Neural cell (in vitro differentiated cells): ENCODE results near the gene IQCN. TPM values are rescaled to one million over a fixed set of nuclear protein-coding genes. Genes with fewer than 3 reads are reported as not detected.
A peak's percentile ranks its signal among the peaks of the same experiment; 100 is the strongest.

Experiments used
- H2AFZ ChIP-seq: fragments of 200-600, 300-800 bp; sonication (generic), shearing (Covaris generic); 2 replicates; pipeline ENCODE4 v1.6.0; 2014; ENCODE audit warnings: low read depth, mild to moderate bottlenecking, antibody characterized with exemption, low read length, moderate library complexity
- H3F3A ChIP-seq: fragments of 200-600 bp; shearing (Covaris generic); 2 replicates; pipeline ENCODE4 v1.6.1; 2016; ENCODE audit warnings: mild to moderate bottlenecking, moderate library complexity, mixed read lengths, antibody characterized with exemption, low read length; ENCODE audit not compliant: insufficient read depth, poor library complexity, severe bottlenecking
- H3K27ac ChIP-seq: fragments of 200-600, 300-800 bp; sonication (generic), shearing (Covaris generic); 2 replicates; pipeline ENCODE4 v1.5.1; 2014; ENCODE audit warnings: mild to moderate bottlenecking, low read length, moderate library complexity
- H3K27me3 ChIP-seq: fragments of 300-800, 200-600 bp; sonication (generic), shearing (Covaris generic); 2 replicates; pipeline ENCODE4 v1.6.0; 2014; ENCODE audit warnings: mild to moderate bottlenecking, low read depth, low read length, moderate library complexity; ENCODE audit not compliant: insufficient read depth
- H3K36me3 ChIP-seq: fragments of 300-800, 200-600 bp; sonication (generic), shearing (Covaris generic); 2 replicates; pipeline ENCODE4 v1.5.1; 2014; ENCODE audit warnings: mild to moderate bottlenecking, antibody characterized with exemption, low read length, moderate library complexity; ENCODE audit not compliant: insufficient read depth
- H3K4me2 ChIP-seq: fragments of 300-800, 200-600 bp; sonication (generic), shearing (Covaris generic); 2 replicates; pipeline ENCODE4 v1.6.0; 2014; ENCODE audit warnings: mild to moderate bottlenecking, low read length
- H3K4me3 ChIP-seq: fragments of 300-800, 200-600 bp; sonication (generic), shearing (Covaris generic); 2 replicates; pipeline ENCODE4 v1.5.1; 2014; ENCODE audit warnings: mild to moderate bottlenecking, low read length, moderate library complexity
- H3K79me2 ChIP-seq: fragments of 200-600 bp; shearing (Covaris generic); replicated peaks from 2 replicates; pipeline ENCODE4 v1.6.0; 2014; ENCODE audit warnings: mild to moderate bottlenecking, low read length, moderate library complexity; ENCODE audit not compliant: insufficient read depth
- H3K9ac ChIP-seq: fragments of 300-800, 200-600 bp; sonication (generic), shearing (Covaris generic); 2 replicates; pipeline ENCODE4 v1.6.1; 2016; ENCODE audit warnings: mild to moderate bottlenecking, low read length, mixed read lengths
- H3K9me2 ChIP-seq: fragments of 200-600 bp; shearing (Covaris generic); 2 replicates; pipeline ENCODE4 v1.6.1; 2016; ENCODE audit warnings: mild to moderate bottlenecking, low read length, mixed read lengths; ENCODE audit not compliant: insufficient read depth
- H3K9me3 ChIP-seq: fragments of 200-600, 300-800 bp; sonication (generic), shearing (Covaris generic); 2 replicates; pipeline ENCODE4 v1.6.1; 2016; ENCODE audit warnings: mild to moderate bottlenecking, mixed run types, low read length, moderate library complexity, mixed read lengths
- H4K20me1 ChIP-seq: fragments of 200-600 bp; shearing (Covaris generic); 2 replicates; pipeline ENCODE4 v1.6.1; 2016; ENCODE audit warnings: mild to moderate bottlenecking, mixed run types; ENCODE audit not compliant: insufficient read depth
- EP300 ChIP-seq: fragments of 450-650 bp; conservative IDR thresholded peaks from 2 replicates; pipeline ENCODE4 v1.6.1; 2014; ENCODE audit warnings: antibody characterized with exemption, mild to moderate bottlenecking, moderate library complexity; ENCODE audit not compliant: poor library complexity, severe bottlenecking
- EZH2 ChIP-seq: fragments of 200-600, 300-800 bp; shearing (Covaris generic), sonication (generic); IDR thresholded peaks from 2 replicates; pipeline ENCODE4 v1.6.1; 2014; ENCODE audit warnings: antibody characterized with exemption, low read length, borderline replicate concordance, mild to moderate bottlenecking; ENCODE audit not compliant: insufficient read depth, poor library complexity, severe bottlenecking
- MXI1 ChIP-seq: fragments of 450-650 bp; conservative IDR thresholded peaks from 2 replicates; pipeline ENCODE4 v1.6.1; 2014; ENCODE audit warnings: antibody characterized with exemption, mild to moderate bottlenecking; ENCODE audit not compliant: poor library complexity, severe bottlenecking
- POLR2AphosphoS5 ChIP-seq: IDR thresholded peaks from 2 replicates; pipeline ENCODE4 v1.6.1; 2012
- RAD21 ChIP-seq: fragments of 450-650 bp; conservative IDR thresholded peaks from 2 replicates; pipeline ENCODE4 v1.6.1; 2014; ENCODE audit warnings: antibody characterized with exemption, mild to moderate bottlenecking, moderate library complexity
- SMC3 ChIP-seq: fragments of 450-650 bp; conservative IDR thresholded peaks from 2 replicates; pipeline ENCODE4 v1.6.1; 2014; ENCODE audit warnings: antibody characterized with exemption, mild to moderate bottlenecking, moderate library complexity; ENCODE audit not compliant: poor library complexity
- TAF1 ChIP-seq: IDR thresholded peaks from 2 replicates; pipeline ENCODE4 v1.6.1; 2012; ENCODE audit warnings: low read depth
- polyA plus RNA-seq: library from polyadenylated mRNA; depleted of rRNA; stranded (reverse); fragments of >200 nt; gene quantifications from 2 replicates; pipeline ENCODE4 v1.2.3, GENCODE V29; 2014
- TF ChIP-seq, protein P1 (sequence below): fragments of 450-650 bp; IDR thresholded peaks from 2 replicates; pipeline ENCODE4 v1.5.1; 2014; ENCODE audit warnings: antibody characterized with exemption, mild to moderate bottlenecking, moderate library complexity; ENCODE audit not compliant: poor library complexity, severe bottlenecking
- TF ChIP-seq, protein P2 (sequence below): IDR thresholded peaks from 2 replicates; pipeline ENCODE4 v1.6.1; 2012; ENCODE audit warnings: borderline replicate concordance

IQCN gene
- polyA plus RNA-seq, 1 donor from 2014 or later, result 2.5 TPM

DNA sequence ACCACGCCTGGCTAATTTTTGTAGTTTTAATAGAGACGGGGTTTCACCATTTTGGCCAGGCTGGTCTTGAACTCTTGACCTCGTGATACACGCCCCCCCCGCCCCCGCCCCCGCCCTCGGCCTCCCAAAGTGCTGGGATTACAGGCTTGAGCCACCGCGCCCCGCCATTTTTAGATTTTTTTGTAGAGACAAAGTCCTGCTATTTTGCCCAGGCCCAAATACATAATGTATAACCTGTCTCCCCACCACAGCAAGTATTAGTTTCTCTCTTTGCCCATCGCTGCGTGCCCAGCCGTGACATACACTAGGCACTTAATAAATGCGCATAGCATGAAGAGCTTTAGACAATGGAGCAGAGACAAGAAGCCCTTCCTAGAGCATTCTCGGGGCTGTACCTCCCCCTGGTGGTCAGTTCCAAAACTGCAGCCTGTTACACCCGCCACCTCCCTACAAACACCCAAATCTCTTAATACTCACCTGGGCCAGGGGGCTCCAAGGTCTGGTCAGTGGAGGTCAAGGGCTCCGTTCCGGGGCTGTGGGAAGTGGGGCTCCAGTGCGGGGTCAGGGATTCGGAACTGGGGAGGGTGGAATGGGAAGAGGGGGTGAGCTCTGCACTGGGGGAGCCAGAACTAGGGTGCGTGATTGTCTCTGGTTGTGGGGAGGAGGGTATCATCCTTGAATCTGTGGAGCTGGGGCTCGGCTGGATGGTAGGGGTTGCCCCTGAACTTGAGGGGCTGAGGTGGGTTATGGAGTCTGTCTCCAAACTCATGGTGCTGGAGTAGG, 22.5 kb downstream of the IQCN start:
- H2AFZ ChIP-seq, result no peak overlapping the region

DNA sequence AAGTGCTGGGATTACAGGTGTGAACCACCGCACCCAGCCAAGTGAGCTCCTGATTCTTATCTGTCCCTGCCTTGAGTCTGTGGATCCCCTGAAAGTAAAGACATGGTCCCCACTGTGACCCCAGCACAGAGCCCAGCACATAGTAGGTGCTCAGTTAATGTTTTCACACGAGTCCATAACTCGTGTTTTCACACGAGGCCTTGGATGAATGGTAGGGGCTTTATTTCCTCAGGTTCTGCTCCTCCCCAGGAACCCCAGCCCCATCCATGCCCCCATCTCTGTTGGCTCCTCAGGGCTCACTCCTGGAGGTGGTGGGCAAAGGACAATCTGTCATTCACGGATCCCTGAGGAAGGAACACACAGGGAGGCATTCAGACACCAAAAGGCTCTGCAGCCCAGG, 24.4 kb downstream of the IQCN start:
- no peak overlapping the region for H3K4me2 ChIP-seq
- H3K27me3 ChIP-seq, result peaks cover 15% of the 10 kb centered on the region
- no peaks in the 10 kb centered on the region for H3F3A ChIP-seq
- TF ChIP-seq, protein P1, sequence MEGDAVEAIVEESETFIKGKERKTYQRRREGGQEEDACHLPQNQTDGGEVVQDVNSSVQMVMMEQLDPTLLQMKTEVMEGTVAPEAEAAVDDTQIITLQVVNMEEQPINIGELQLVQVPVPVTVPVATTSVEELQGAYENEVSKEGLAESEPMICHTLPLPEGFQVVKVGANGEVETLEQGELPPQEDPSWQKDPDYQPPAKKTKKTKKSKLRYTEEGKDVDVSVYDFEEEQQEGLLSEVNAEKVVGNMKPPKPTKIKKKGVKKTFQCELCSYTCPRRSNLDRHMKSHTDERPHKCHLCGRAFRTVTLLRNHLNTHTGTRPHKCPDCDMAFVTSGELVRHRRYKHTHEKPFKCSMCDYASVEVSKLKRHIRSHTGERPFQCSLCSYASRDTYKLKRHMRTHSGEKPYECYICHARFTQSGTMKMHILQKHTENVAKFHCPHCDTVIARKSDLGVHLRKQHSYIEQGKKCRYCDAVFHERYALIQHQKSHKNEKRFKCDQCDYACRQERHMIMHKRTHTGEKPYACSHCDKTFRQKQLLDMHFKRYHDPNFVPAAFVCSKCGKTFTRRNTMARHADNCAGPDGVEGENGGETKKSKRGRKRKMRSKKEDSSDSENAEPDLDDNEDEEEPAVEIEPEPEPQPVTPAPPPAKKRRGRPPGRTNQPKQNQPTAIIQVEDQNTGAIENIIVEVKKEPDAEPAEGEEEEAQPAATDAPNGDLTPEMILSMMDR, result no peak
- TF ChIP-seq TAF1 (no peak), EZH2 (no peak), SMC3 (no peak), POLR2AphosphoS5 (no peak), MXI1 (no peak), EP300 (no peak), RAD21 (no peak)
- TF ChIP-seq, protein P2, sequence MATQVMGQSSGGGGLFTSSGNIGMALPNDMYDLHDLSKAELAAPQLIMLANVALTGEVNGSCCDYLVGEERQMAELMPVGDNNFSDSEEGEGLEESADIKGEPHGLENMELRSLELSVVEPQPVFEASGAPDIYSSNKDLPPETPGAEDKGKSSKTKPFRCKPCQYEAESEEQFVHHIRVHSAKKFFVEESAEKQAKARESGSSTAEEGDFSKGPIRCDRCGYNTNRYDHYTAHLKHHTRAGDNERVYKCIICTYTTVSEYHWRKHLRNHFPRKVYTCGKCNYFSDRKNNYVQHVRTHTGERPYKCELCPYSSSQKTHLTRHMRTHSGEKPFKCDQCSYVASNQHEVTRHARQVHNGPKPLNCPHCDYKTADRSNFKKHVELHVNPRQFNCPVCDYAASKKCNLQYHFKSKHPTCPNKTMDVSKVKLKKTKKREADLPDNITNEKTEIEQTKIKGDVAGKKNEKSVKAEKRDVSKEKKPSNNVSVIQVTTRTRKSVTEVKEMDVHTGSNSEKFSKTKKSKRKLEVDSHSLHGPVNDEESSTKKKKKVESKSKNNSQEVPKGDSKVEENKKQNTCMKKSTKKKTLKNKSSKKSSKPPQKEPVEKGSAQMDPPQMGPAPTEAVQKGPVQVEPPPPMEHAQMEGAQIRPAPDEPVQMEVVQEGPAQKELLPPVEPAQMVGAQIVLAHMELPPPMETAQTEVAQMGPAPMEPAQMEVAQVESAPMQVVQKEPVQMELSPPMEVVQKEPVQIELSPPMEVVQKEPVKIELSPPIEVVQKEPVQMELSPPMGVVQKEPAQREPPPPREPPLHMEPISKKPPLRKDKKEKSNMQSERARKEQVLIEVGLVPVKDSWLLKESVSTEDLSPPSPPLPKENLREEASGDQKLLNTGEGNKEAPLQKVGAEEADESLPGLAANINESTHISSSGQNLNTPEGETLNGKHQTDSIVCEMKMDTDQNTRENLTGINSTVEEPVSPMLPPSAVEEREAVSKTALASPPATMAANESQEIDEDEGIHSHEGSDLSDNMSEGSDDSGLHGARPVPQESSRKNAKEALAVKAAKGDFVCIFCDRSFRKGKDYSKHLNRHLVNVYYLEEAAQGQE, result no peak
- no peak overlapping the region for H3K4me3 ChIP-seq
- no peaks in the 10 kb centered on the region for H3K9me2 ChIP-seq
- no peaks in the 10 kb centered on the region for H3K36me3 ChIP-seq
- no peaks in the 10 kb centered on the region for H3K79me2 ChIP-seq
- no peaks in the 10 kb centered on the region for H3K9me3 ChIP-seq
- H2AFZ ChIP-seq, result no peak overlapping the region
- no peak overlapping the region for H3K27ac ChIP-seq
- H3K9ac ChIP-seq, result no peak overlapping the region
- H4K20me1 ChIP-seq, result no peaks in the 10 kb centered on the region

More for the DNA sequence above, 22.5 kb downstream of the IQCN start:
- H3K36me3 ChIP-seq, result no peaks in the 10 kb centered on the region
- H4K20me1 ChIP-seq, result no peaks in the 10 kb centered on the region
- peak overlapping the region; percentile 22 for H3K9ac ChIP-seq
- no peak overlapping the region for H3K27ac ChIP-seq
- TF ChIP-seq RAD21 (peak; percentile 97), SMC3 (peak; percentile 96), TAF1 (no peak), POLR2AphosphoS5 (no peak), EZH2 (no peak)
- TF ChIP-seq, protein P2, result no peak
- TF ChIP-seq, protein P1, result peak; percentile 97
- H3F3A ChIP-seq, result no peaks in the 10 kb centered on the region
- no peak overlapping the region for H3K4me2 ChIP-seq
- H3K79me2 ChIP-seq, result no peaks in the 10 kb centered on the region
- H3K9me2 ChIP-seq, result no peaks in the 10 kb centered on the region
- no peaks in the 10 kb centered on the region for H3K9me3 ChIP-seq
- H3K27me3 ChIP-seq, result peaks cover 15% of the 10 kb centered on the region
- no peak overlapping the region for H3K4me3 ChIP-seq
